Cerebellar nuclear complex (tissue), 1 donor: ENCODE measurements around the gene LANCL2.
"Not testable (repeated sequence)": the region's sequence is repeated elsewhere in the genome, so short reads cannot be mapped to it uniquely, and the experiment has no call there.

Experiments used
- DNase-seq, 2 experiments: peaks; one replicate each; lab custom pipeline; 2025; lab: John Stamatoyannopoulos, UW

The LANCL2 gene

GRCh38 chr7:55362927-55363326, 2.2 kb upstream of the LANCL2 start:
- no peak for DNase-seq

GRCh38 chr7:55363386-55364170, 1.6 kb upstream of the LANCL2 start:
- DNase-seq = no peak

GRCh38 chr7:55365675-55366460, 731 bp downstream of the LANCL2 start:
- DNase-seq = peak in 1 of 2 experiments; percentile 59

- no peak for DNase-seq
Measured at GRCh38 chr7:55366461-55367070, 1.4 kb downstream of the LANCL2 start.

GRCh38 chr7:55367283-55367840, 2.2 kb downstream of the LANCL2 start:
- no peak for DNase-seq

GRCh38 chr7:55369427-55370400, 4.6 kb downstream of the LANCL2 start:
- no peak for DNase-seq

- DNase-seq = no peak
Measured at GRCh38 chr7:55374213-55374612, 9.1 kb downstream of the LANCL2 start.

GRCh38 chr7:55375237-55375636, 10.1 kb downstream of the LANCL2 start:
- no peak for DNase-seq

GRCh38 chr7:55377162-55377817, 12.2 kb downstream of the LANCL2 start:
- no peak for DNase-seq

- no peak for DNase-seq
Measured at GRCh38 chr7:55379285-55379684, 14.1 kb downstream of the LANCL2 start.

GRCh38 chr7:55381189-55381588, 16.1 kb downstream of the LANCL2 start:
- no peak for DNase-seq

- no peak for DNase-seq
Measured at GRCh38 chr7:55381696-55382095, 16.6 kb downstream of the LANCL2 start.

GRCh38 chr7:55382251-55382650, 17.1 kb downstream of the LANCL2 start:
- DNase-seq = no peak

GRCh38 chr7:55386541-55386940, 21.4 kb downstream of the LANCL2 start:
- DNase-seq = no peak

- DNase-seq = no peak
Measured at GRCh38 chr7:55387062-55387965, 22.2 kb downstream of the LANCL2 start.

GRCh38 chr7:55396233-55396785, 31.2 kb downstream of the LANCL2 start:
- no peak for DNase-seq

GRCh38 chr7:55397617-55398016, 32.5 kb downstream of the LANCL2 start:
- DNase-seq = no peak

- no peak for DNase-seq
Measured at GRCh38 chr7:55400191-55400590, 35.1 kb downstream of the LANCL2 start.

GRCh38 chr7:55402506-55402905, 37.4 kb downstream of the LANCL2 start:
- DNase-seq = not testable (repeated sequence)
